Left lung (tissue), 10 donors: ENCODE data around the gene VASP. TPM values are rescaled to one million over a fixed set of nuclear protein-coding genes. Genes with fewer than 3 reads are reported as not detected.

Source experiments
- ATAC-seq: fragments of 200-7000 bp; cut with Tn5 transposase; one replicate; pipeline ENCODE4 v1.9.1; 2020; ENCODE audit warnings: moderate library complexity
- DNase-seq, 4 donors: peaks; one replicate each; pipeline ENCODE4 v3.0.0-alpha.2; 2013 to 2020
- H3K27ac ChIP-seq, 2 donors: fragments of 200-600 bp; sonication (generic) in 1 of 2; one replicate each; pipeline versions ENCODE4 v1.5.0 to v1.8.0; 2020 to 2021
- H3K27me3 ChIP-seq, 2 donors: fragments of 200-600 bp; sonication (generic) in 1 of 2; one replicate each; pipeline versions ENCODE4 v1.5.0 to v1.8.0; 2020 to 2021
- H3K36me3 ChIP-seq, 2 donors: fragments of 200-600 bp; sonication (generic) in 1 of 2; one replicate each; pipeline versions ENCODE4 v1.5.0 to v1.8.0; 2020 to 2021
- H3K4me1 ChIP-seq, 2 donors: fragments of 200-600 bp; one replicate each; pipeline ENCODE4 v1.8.0; 2021
- H3K4me3 ChIP-seq, 2 donors: fragments of 200-600 bp; sonication (generic) in 1 of 2; one replicate each; pipeline versions ENCODE4 v1.5.0 to v1.8.0; 2020 to 2021; ENCODE audit warnings: mild to moderate bottlenecking in 1 of 2
- H3K9me3 ChIP-seq, 2 donors: fragments of 200-600 bp; sonication (generic) in 1 of 2; one replicate each; pipeline versions ENCODE4 v1.5.0 to v1.8.0; 2020 to 2021
- CTCF ChIP-seq, 2 donors: fragments of 200-600 bp; sonication (generic) in 1 of 2; IDR thresholded peaks; one replicate each; pipeline versions ENCODE4 v1.5.0 to v1.8.0; 2021; ENCODE audit warnings: antibody characterized with exemption in 2 of 2
- intact Hi-C, 2 donors: fragments of 100-400 bp; cut with DNase I; formaldehyde crosslinking; loops; one replicate each; pipeline versions ENCODE4 v1.11.2 to v1.14.2; 2022
- polyA plus RNA-seq, 6 donors: library from polyadenylated mRNA; unstranded; fragments of 120-200 nt; gene quantifications; one replicate each; pipeline ENCODE4 v1.2.1, GENCODE V29; 2013; ENCODE audit not compliant: insufficient read length in 6 of 6
- total RNA-seq, 2 donors: library from RNA; stranded (reverse); fragmentation: NEBNext Ultra II Directional; extraction: Animal tissue kit (Norgen Biotek cat#: 25700); gene quantifications; one replicate each; pipeline ENCODE4 v1.2.1, GENCODE V29; 2021
- donor health status: DM: no; HTN: yes; CAD: no.
- donor health status: DM: no; HTN: no; CAD: no.

Gene VASP
- total and polyA plus RNA-seq, 8 donors, result 49.5 to 220 (median 57.4) TPM

- no peaks in the 10 kb centered on the region for H3K9me3 ChIP-seq
- H3K36me3 ChIP-seq, result no peaks in the 10 kb centered on the region
- no peak for DNase-seq
- no peak overlapping the region for H3K4me3 ChIP-seq
- peaks cover 1 to 15% of the 10 kb centered on the region in 2 donors for H3K4me1 ChIP-seq
- intact Hi-C loops, result no loop called here
- no peak for ATAC-seq
- no peak overlapping the region for H3K27ac ChIP-seq
- no peaks in the 10 kb centered on the region for H3K27me3 ChIP-seq
- TF ChIP-seq CTCF (IDR thresholded peaks at IDR 0.05), result no peak
These were observed 64.4 kb downstream of the VASP start for GRCh38 chr19:45571457-45572220.

- intact Hi-C loops, result no loop called here
- ATAC-seq (no peak), DNase-seq (no peak)
- H3K27me3 ChIP-seq, result no peaks in the 10 kb centered on the region
- no peaks in the 10 kb centered on the region for H3K36me3 ChIP-seq
- TF ChIP-seq CTCF (IDR thresholded peaks at IDR 0.05), result no peak
- H3K9me3 ChIP-seq, result no peaks in the 10 kb centered on the region
- no peak overlapping the region for H3K27ac ChIP-seq
- peaks cover 9 to 13% of the 10 kb centered on the region in 2 donors for H3K4me1 ChIP-seq
- H3K4me3 ChIP-seq, result no peak overlapping the region
These were observed 67.2 kb downstream of the VASP start for GRCh38 chr19:45574526-45574925.

- no peak overlapping the region for H3K4me3 ChIP-seq
- H3K36me3 ChIP-seq, result no peaks in the 10 kb centered on the region
- no peaks in the 10 kb centered on the region for H3K9me3 ChIP-seq
- ATAC-seq, result no peak
- intact Hi-C loops, result no loop called here
- H3K4me1 ChIP-seq, result peaks cover 6 to 9% of the 10 kb centered on the region in 2 donors
- no peak for DNase-seq
- no peak overlapping the region for H3K27ac ChIP-seq
- H3K27me3 ChIP-seq, result no peaks in the 10 kb centered on the region
- TF ChIP-seq CTCF (IDR thresholded peaks at IDR 0.05), result no peak
These were observed 67.9 kb downstream of the VASP start for GRCh38 chr19:45575216-45575615.

Other genes starting within 250 kb of the VASP start
- gene CKM, start 184.6 kb upstream of the VASP start, total RNA-seq, result 1 to 10 TPM; 1.2 to 1.7 TPM
- under 1 TPM; 0.20 to 0.46 (median 0.29) TPM for gene CKM, start 184.6 kb upstream of the VASP start, polyA plus RNA-seq
- 1 to 10 TPM in 1 of 2 donors, under 1 TPM in 1; 0.73 to 1.9 TPM for gene KLC3, start 166.7 kb upstream of the VASP start, total RNA-seq
- 1 to 10 TPM in 1 of 6 donors, under 1 TPM in 5; 0.52 to 1.3 (median 0.66) TPM for gene KLC3, start 166.7 kb upstream of the VASP start, polyA plus RNA-seq
- gene ERCC2, start 136.9 kb upstream of the VASP start, total RNA-seq, result 10 to 100 TPM; 21.2 to 23.5 TPM
- gene ERCC2, start 136.9 kb upstream of the VASP start, polyA plus RNA-seq, result 10 to 100 TPM; 29.5 to 36.7 (median 32.9) TPM
- 10 to 100 TPM; 30.0 to 51.4 TPM for gene PPP1R13L, start 102.4 kb upstream of the VASP start, total RNA-seq
- 10 to 100 TPM; 12.9 to 18.4 (median 15.9) TPM for gene PPP1R13L, start 102.4 kb upstream of the VASP start, polyA plus RNA-seq
- gene POLR1G, start 100.8 kb upstream of the VASP start, total RNA-seq, result 1 to 10 TPM; 4.8 to 6.0 TPM
- 1 to 10 TPM; 2.8 to 5.2 (median 4.0) TPM for gene POLR1G, start 100.8 kb upstream of the VASP start, polyA plus RNA-seq
- 10 to 100 TPM; 56.1 to 57.8 TPM for gene ERCC1, start 83.6 kb upstream of the VASP start, total RNA-seq
- 100 to 1,000 TPM in 1 of 6 donors, 10 to 100 TPM in 5; 73.5 to 108 (median 91.4) TPM for gene ERCC1, start 83.6 kb upstream of the VASP start, polyA plus RNA-seq
- 10 to 100 TPM in 1 of 2 donors, 1 to 10 TPM in 1; 7.1 to 20.4 TPM for gene FOSB, start 39.5 kb upstream of the VASP start, total RNA-seq
- 100 to 1,000 TPM in 5 of 6 donors, 1 to 10 TPM in 1; 5.7 to 766 (median 199) TPM for gene FOSB, start 39.5 kb upstream of the VASP start, polyA plus RNA-seq
- gene RTN2, start 10.4 kb upstream of the VASP start, total RNA-seq, result 10 to 100 TPM in 1 of 2 donors, 1 to 10 TPM in 1; 9.4 to 16.7 TPM
- gene RTN2, start 10.4 kb upstream of the VASP start, polyA plus RNA-seq, result 10 to 100 TPM in 4 of 6 donors, 1 to 10 TPM in 2; 6.6 to 17.9 (median 13.5) TPM
- 1 to 10 TPM in 1 of 2 donors, under 1 TPM in 1; 0.47 to 2.1 TPM for gene PPM1N, start 9.0 kb upstream of the VASP start, total RNA-seq
- under 1 TPM; 0.17 to 0.60 (median 0.29) TPM for gene PPM1N, start 9.0 kb upstream of the VASP start, polyA plus RNA-seq
- gene OPA3, start 77.3 kb downstream of the VASP start, total RNA-seq, result 10 to 100 TPM; 14.9 to 17.9 TPM
- 1 to 10 TPM; 4.8 to 9.4 (median 7.0) TPM for gene OPA3, start 77.3 kb downstream of the VASP start, polyA plus RNA-seq
- gene GPR4, start 94.7 kb downstream of the VASP start, total RNA-seq, result 1 to 10 TPM; 4.5 to 9.5 TPM
- gene GPR4, start 94.7 kb downstream of the VASP start, polyA plus RNA-seq, result 1 to 10 TPM; 2.4 to 5.6 (median 4.0) TPM
- 10 to 100 TPM; 54.2 to 76.4 TPM for gene EML2, start 131.9 kb downstream of the VASP start, total RNA-seq
- gene EML2, start 131.9 kb downstream of the VASP start, polyA plus RNA-seq, result 10 to 100 TPM; 21.8 to 31.7 (median 27.2) TPM
- 1 to 10 TPM; 5.4 to 5.7 TPM for gene GIPR, start 160.7 kb downstream of the VASP start, total RNA-seq
- gene GIPR, start 160.7 kb downstream of the VASP start, polyA plus RNA-seq, result 1 to 10 TPM; 2.8 to 9.7 (median 4.9) TPM
- gene SNRPD2, start 184.5 kb downstream of the VASP start, total RNA-seq, result 100 to 1,000 TPM; 276 to 306 TPM
- gene SNRPD2, start 184.5 kb downstream of the VASP start, polyA plus RNA-seq, result 100 to 1,000 TPM; 311 to 392 (median 345) TPM
- 1 to 10 TPM; 7.7 to 8.7 TPM for gene QPCTL, start 185.2 kb downstream of the VASP start, total RNA-seq
- gene QPCTL, start 185.2 kb downstream of the VASP start, polyA plus RNA-seq, result 10 to 100 TPM in 3 of 6 donors, 1 to 10 TPM in 3; 7.8 to 13.3 (median 10.2) TPM
- 10 to 100 TPM; 16.6 to 18.4 TPM for gene FBXO46, start 223.4 kb downstream of the VASP start, total RNA-seq
- gene FBXO46, start 223.4 kb downstream of the VASP start, polyA plus RNA-seq, result 10 to 100 TPM; 12.6 to 19.2 (median 16.8) TPM
- not detected for gene MEIOSIN, start 226.0 kb downstream of the VASP start, total RNA-seq
- gene MEIOSIN, start 226.0 kb downstream of the VASP start, polyA plus RNA-seq, result not detected